CD1c-positive myeloid dendritic cell (primary cell): ENCODE data around the gene PIEZO1.
A peak's percentile ranks its signal among the peaks of the same experiment; 100 is the strongest.
"Not testable (repeated sequence)": the region's sequence is repeated elsewhere in the genome, so short reads cannot be mapped to it uniquely, and the experiment has no call there.

Experiments
- DNase-seq: peaks from one replicate; pipeline ENCODE4 v3.0.0-alpha.2; 2016; ENCODE audit errors: extremely low spot score

Gene PIEZO1

GRCh38 chr16:88686439-88687253 is 98.4 kb downstream of the PIEZO1 start, which contains the start of gene SNAI3:
SNAI3 (minus strand) TSS chr16:88686507; CDS start chr16:88686406, 101 bp downstream.
- peak; percentile 98 for DNase-seq

- peak; percentile 46 for DNase-seq
Observed at GRCh38 chr16:88686062-88686438, 99.0 kb downstream of the PIEZO1 start.

GRCh38 chr16:88685156-88686061 is 99.6 kb downstream of the PIEZO1 start:
- DNase-seq, result peak; percentile 78

- DNase-seq, result peak; percentile 44
Observed at GRCh38 chr16:88684569-88685155, 100.4 kb downstream of the PIEZO1 start.

- DNase-seq, result peak; percentile 95
Observed at GRCh38 chr16:88681709-88682451, 103.1 kb downstream of the PIEZO1 start.

- no peak for DNase-seq
Observed at GRCh38 chr16:88681084-88681680, 103.8 kb downstream of the PIEZO1 start.

- no peak for DNase-seq
Observed at GRCh38 chr16:88680554-88681083, 104.4 kb downstream of the PIEZO1 start.

GRCh38 chr16:88678224-88678979 is 106.6 kb downstream of the PIEZO1 start:
- no peak for DNase-seq

- no peak for DNase-seq
Observed at GRCh38 chr16:88677721-88678120, 107.3 kb downstream of the PIEZO1 start.

- DNase-seq, result no peak
Observed at GRCh38 chr16:88676502-88677242, 108.3 kb downstream of the PIEZO1 start.

GRCh38 chr16:88673716-88674379 is 111.2 kb downstream of the PIEZO1 start:
- no peak for DNase-seq

- DNase-seq, result no peak
Observed at GRCh38 chr16:88672776-88673175, 112.2 kb downstream of the PIEZO1 start.

GRCh38 chr16:88671806-88672205 is 113.2 kb downstream of the PIEZO1 start:
- no peak for DNase-seq

GRCh38 chr16:88669980-88670379 is 115.0 kb downstream of the PIEZO1 start:
- DNase-seq, result no peak

GRCh38 chr16:88669493-88669892 is 115.5 kb downstream of the PIEZO1 start:
- not testable (repeated sequence) for DNase-seq

- no peak for DNase-seq
Observed at GRCh38 chr16:88667461-88667860, 117.6 kb downstream of the PIEZO1 start.

- DNase-seq, result no peak
Observed at GRCh38 chr16:88665570-88665969, 119.5 kb downstream of the PIEZO1 start.
